A549 (cell line): ENCODE measurements around the gene NFIL3. TPM values are rescaled to one million over a fixed set of nuclear protein-coding genes. Genes with fewer than 3 reads are reported as not detected.
A peak's percentile ranks its signal among the peaks of the same experiment; 100 is the strongest.

Experiments
- ATAC-seq, 2 experiments: fragments of 200-7000 bp in 1 of 2; fragments of >200 bp in 1 of 2; cut with Nextera tagmentation in 1 of 2; cut with Tn5 transposase in 1 of 2; 3 replicates each; pipeline versions ENCODE4 v1.8.0 to v1.9.1; 2018 to 2020; ENCODE audit warnings: mild to moderate bottlenecking in 1 of 2, moderate library complexity in 1 of 2
- CTCF ChIA-PET: fragments of 300-600 bp; sonication (Branson Sonifier 250); formaldehyde crosslinking; extraction: SDS; loops from one replicate; lab custom pipeline; 2021; ENCODE audit warnings: antibody characterized with exemption, inconsistent platforms; lab: Yijun Ruan, JAX
- POLR2A ChIA-PET: fragments of 350-600 bp; formaldehyde crosslinking; extraction: SDS; loops from one replicate; lab custom pipeline; 2021; ENCODE audit warnings: antibody characterized with exemption, inconsistent platforms; lab: Yijun Ruan, JAX
- DNase-seq, 2 experiments: peaks; one replicate each; pipeline versions ENCODE4 v3.0.0 to v3.0.0-alpha.2; 2011 to 2016; ENCODE audit warnings: low read depth in 1 of 2, low spot score in 1 of 2
- FAIRE-seq: peaks from 2 replicates; lab custom pipeline; 2011; peaks lifted over from hg19 to GRCh38; lab: Jason Lieb, UNC
- H3K27ac ChIP-seq, 2 experiments: fragments of >200 bp; sonication (Bioruptor Twin); formaldehyde crosslinking; 3 replicates each; pipeline ENCODE4 v1.5.1; 2016 to 2017
- H3K4me1 ChIP-seq: fragments of >200 bp; sonication (Bioruptor Twin); formaldehyde crosslinking; 3 replicates; pipeline ENCODE4 v1.6.1; 2016
- H3K4me2 ChIP-seq: fragments of >200 bp; sonication (Bioruptor Twin); formaldehyde crosslinking; 3 replicates; pipeline ENCODE4 v1.6.1; 2016
- H3K4me3 ChIP-seq: fragments of >200 bp; sonication (Bioruptor Twin); formaldehyde crosslinking; 3 replicates; pipeline ENCODE4 v1.5.1; 2016
- H3K9me3 ChIP-seq: fragments of >200 bp; sonication (Bioruptor Twin); formaldehyde crosslinking; 3 replicates; pipeline ENCODE4 v1.6.1; 2016
- CEBPB ChIP-seq, 2 experiments: fragments of >200 bp in 1 of 2; sonication (Bioruptor Twin) in 1 of 2; formaldehyde crosslinking in 1 of 2; IDR thresholded peaks; 2 replicates each; pipeline ENCODE4 v1.6.1; 2012 to 2016
- EHF ChIP-seq: fragments of 250-450 bp; sonication (Bioruptor Pico); IDR thresholded peaks from 2 replicates; pipeline ENCODE4 v1.5.0; 2020; ENCODE audit warnings: mild to moderate bottlenecking
- ESRRA ChIP-seq: fragments of 150-350 bp; IDR thresholded peaks from 2 replicates; pipeline ENCODE4 v1.6.1; 2014; ENCODE audit warnings: mild to moderate bottlenecking, low read length, borderline replicate concordance
- FOSB ChIP-seq: fragments of 250-450 bp; sonication (Bioruptor Pico); IDR thresholded peaks from 2 replicates; pipeline ENCODE4 v1.5.0; 2020; ENCODE audit warnings: mild to moderate bottlenecking, moderate library complexity
- FOSL2 ChIP-seq, 2 experiments: fragments of 450-650 bp in 1 of 2; fragments of >200 bp in 1 of 2; sonication (Bioruptor Twin) in 1 of 2; formaldehyde crosslinking; IDR thresholded peaks; 2 replicates each; pipeline versions ENCODE4 v1.5.0 to v1.6.1; 2016 to 2020; ENCODE audit warnings: mild to moderate bottlenecking in 1 of 2, moderate library complexity in 1 of 2
- FOXS1 ChIP-seq: fragments of 250-450 bp; sonication (Bioruptor Pico); IDR thresholded peaks from 2 replicates; pipeline ENCODE4 v1.5.0; 2020; ENCODE audit warnings: mild to moderate bottlenecking, moderate library complexity
- HDAC2 ChIP-seq: fragments of 200-600 bp; sonication (generic); IDR thresholded peaks from 2 replicates; pipeline ENCODE4 v1.6.1; 2016
- HOXA7 ChIP-seq: fragments of 250-450 bp; sonication (Bioruptor Pico); IDR thresholded peaks from 2 replicates; pipeline ENCODE4 v1.5.0; 2020; ENCODE audit warnings: mild to moderate bottlenecking, moderate library complexity
- HOXB5 ChIP-seq: fragments of 250-450 bp; sonication (Bioruptor Pico); IDR thresholded peaks from 2 replicates; pipeline ENCODE4 v1.5.0; 2020; ENCODE audit warnings: mild to moderate bottlenecking, moderate library complexity
- JUN ChIP-seq, 2 experiments: fragments of >200 bp; sonication (Bioruptor Twin); formaldehyde crosslinking; IDR thresholded peaks; 2 replicates in 1 of 2; 3 replicates in 1 of 2; pipeline ENCODE4 v1.6.1; 2016 to 2017
- KDM1A ChIP-seq: fragments of 200-600 bp; sonication (generic); IDR thresholded peaks from 2 replicates; pipeline ENCODE4 v1.6.1; 2016; ENCODE audit warnings: low read depth, mild to moderate bottlenecking
- KDM5A ChIP-seq: fragments of 200-600 bp; sonication (generic); IDR thresholded peaks from 2 replicates; pipeline ENCODE4 v1.6.1; 2016; ENCODE audit warnings: antibody characterized with exemption, mild to moderate bottlenecking
- MAFK ChIP-seq: fragments of 450-650 bp; IDR thresholded peaks from 2 replicates; pipeline ENCODE4 v1.6.1; 2014; ENCODE audit not compliant: partially characterized antibody
- MAZ ChIP-seq: fragments of 150-350 bp; IDR thresholded peaks from 2 replicates; pipeline ENCODE4 v1.6.1; 2014; ENCODE audit warnings: antibody characterized with exemption, low read depth, low read length, borderline replicate concordance
- NR3C1 ChIP-seq: fragments of >200 bp; sonication (Bioruptor Twin); formaldehyde crosslinking; IDR thresholded peaks from 3 replicates; pipeline ENCODE4 v1.6.1; 2017
- POLR2A ChIP-seq: IDR thresholded peaks from 2 replicates; pipeline ENCODE4 v1.6.1; 2012; ENCODE audit warnings: mild to moderate bottlenecking, low read length
- POLR2AphosphoS2 ChIP-seq: conservative IDR thresholded peaks from 2 replicates; pipeline ENCODE4 v1.6.1; 2012; ENCODE audit warnings: low read length, improper control_type of control experiment, inconsistent platforms
- RAD21 ChIP-seq, 2 experiments: fragments of >200 bp in 1 of 2; sonication (Bioruptor Twin) in 1 of 2; formaldehyde crosslinking in 1 of 2; IDR thresholded peaks in 1 of 2; conservative IDR thresholded peaks in 1 of 2; 2 replicates in 1 of 2; 3 replicates in 1 of 2; pipeline ENCODE4 v1.6.1; 2012 to 2018; ENCODE audit warnings: inconsistent platforms in 1 of 2
- RARB ChIP-seq: fragments of 250-450 bp; sonication (Bioruptor Pico); IDR thresholded peaks from 2 replicates; pipeline ENCODE4 v1.8.0; 2021; ENCODE audit warnings: mild to moderate bottlenecking, moderate library complexity
- RCOR1 ChIP-seq: fragments of 150-350 bp; IDR thresholded peaks from 2 replicates; pipeline ENCODE4 v1.6.1; 2014; ENCODE audit warnings: antibody characterized with exemption, low read length, low read depth
- RNF2 ChIP-seq: fragments of 200-600 bp; sonication (generic); IDR thresholded peaks from 2 replicates; pipeline ENCODE4 v1.6.1; 2016; ENCODE audit warnings: low read depth, mild to moderate bottlenecking, antibody characterized with exemption, moderate library complexity, borderline replicate concordance
- SMC3 ChIP-seq: fragments of >200 bp; sonication (Bioruptor Twin); formaldehyde crosslinking; IDR thresholded peaks from 3 replicates; pipeline ENCODE4 v1.6.1; 2018; ENCODE audit warnings: inconsistent platforms
- SREBF2 ChIP-seq: fragments of 450-650 bp; IDR thresholded peaks from 2 replicates; pipeline ENCODE4 v1.6.1; 2014; ENCODE audit warnings: mild to moderate bottlenecking, moderate library complexity
- TFCP2L1 ChIP-seq: fragments of 250-450 bp; sonication (Bioruptor Pico); IDR thresholded peaks from 2 replicates; pipeline ENCODE4 v1.5.0; 2021; ENCODE audit warnings: mild to moderate bottlenecking
- ZFP36 ChIP-seq: fragments of 450-650 bp; IDR thresholded peaks from 2 replicates; pipeline ENCODE4 v1.6.1; 2014; ENCODE audit warnings: borderline replicate concordance; ENCODE audit not compliant: partially characterized antibody
- ZNF302 ChIP-seq: fragments of 250-450 bp; sonication (Bioruptor Pico); IDR thresholded peaks from 2 replicates; pipeline ENCODE4 v1.9.0; 2021; ENCODE audit warnings: inconsistent platforms, mild to moderate bottlenecking, moderate library complexity
- WGBS: methylation state at CpG from one replicate; pipeline ENCODE4 v1.1.6; 2017; ENCODE audit errors: missing lambda C conversion rate; 5-methylcytosine and 5-hydroxymethylcytosine counted together
- polyA plus RNA-seq, 4 experiments: library from polyadenylated mRNA; depleted of rRNA in 3 of 4; stranded (reverse); fragments of >200 nt; fragmentation: RNase III in 1 of 4; extraction: RNeasy Plus Mini Kit Qiagen cat#74134 plus additional on column Dnase treatment in 1 of 4; gene quantifications; 2 replicates in 3 of 4; 3 replicates in 1 of 4; pipeline ENCODE4 v1.2.3, GENCODE V29; 2011 to 2017
- TF ChIP-seq, protein P1 (sequence below): IDR thresholded peaks from 2 replicates; pipeline ENCODE4 v1.6.1; 2012
- TF ChIP-seq, protein P2 (sequence below): fragments of >200 bp; sonication (Bioruptor Twin); formaldehyde crosslinking; IDR thresholded peaks from 2 replicates; pipeline ENCODE4 v1.6.1; 2016
- TF ChIP-seq, protein P3 (sequence below): fragments of 250-450 bp; sonication (Bioruptor Pico); IDR thresholded peaks from 2 replicates; pipeline ENCODE4 v1.5.0; 2020; ENCODE audit warnings: low read depth, mild to moderate bottlenecking, moderate library complexity
- TF ChIP-seq, protein P4 (sequence below): IDR thresholded peaks from 2 replicates; pipeline ENCODE4 v1.6.1; 2012; ENCODE audit warnings: low read depth, borderline replicate concordance

The NFIL3 gene
- polyA plus RNA-seq, 2 of the 4 experiments (the other 2 are of a cell fraction): 10.5 to 16.1 TPM

DNA sequence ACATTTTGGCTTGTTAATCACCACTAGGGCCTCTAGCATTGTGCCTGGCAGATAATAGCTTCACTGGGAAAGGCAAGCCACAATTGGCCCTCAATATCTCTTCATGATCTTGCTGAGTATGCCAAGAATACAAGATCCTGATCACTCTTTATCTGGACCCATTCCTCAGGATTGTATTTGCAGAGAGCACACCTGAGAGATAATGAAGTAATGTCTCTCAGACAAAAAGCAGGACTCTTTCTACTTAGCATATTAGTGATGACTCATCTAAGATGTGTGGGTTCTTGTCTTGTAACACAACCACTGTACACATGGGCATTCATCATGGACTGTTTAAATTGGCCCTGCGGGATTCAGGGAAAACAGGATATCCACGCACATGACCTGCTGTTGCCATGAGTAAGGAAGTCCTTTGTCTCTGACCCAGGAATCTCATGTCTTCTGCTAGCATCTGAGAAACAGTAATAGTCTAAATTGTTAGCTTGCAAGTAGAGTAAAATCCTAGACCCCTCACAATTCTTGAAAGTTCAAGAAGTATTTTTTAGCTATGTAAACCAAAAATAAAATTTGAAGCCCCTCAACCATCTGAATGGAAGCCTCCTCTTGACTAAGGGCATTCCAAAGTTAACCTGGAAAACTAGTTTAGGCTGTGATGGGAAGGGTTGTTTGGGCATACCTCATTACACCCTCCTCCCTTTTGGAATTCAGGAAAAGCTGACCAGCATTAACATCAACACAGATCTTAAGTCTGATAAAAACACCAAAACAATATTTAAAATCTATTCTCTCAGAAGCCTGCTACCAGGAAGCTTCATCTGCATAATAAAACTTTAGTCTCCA is 28.0 kb upstream of the NFIL3 start:
- no peak for DNase-seq
- WGBS: 59% methylated on average over 2 of the region's 2 CpGs
- CTCF ChIA-PET: interaction anchor here (1.3 kb wide), 1 partner anchor 12 kb away, joined by 4 read pairs; no protein-coding TSS in a partner anchor
- ATAC-seq: no peak
- TF ChIP-seq KDM5A: no peak
- TF ChIP-seq HDAC2: no peak
- no peak for TF ChIP-seq FOSL2 (IDR thresholded peaks at IDR 0.05)
- TF ChIP-seq FOSL2 (CRISPR knock-in tag; IDR thresholded peaks at IDR 0.05): peak; percentile 39; the same call in 1 of the 2 replicates
- TF ChIP-seq, all 56 proteins: peak for 1
- POLR2A ChIA-PET: no interaction called here
- Histone ChIP-seq H3K27ac (no peak overlapping the region), H3K4me3 (no peak overlapping the region), H3K4me1 (no peaks in the 10 kb centered on the region), H3K4me2 (no peak overlapping the region), H3K9me3 (peaks cover 4% of the 10 kb centered on the region; the same call in 1 of the 3 replicates)
- no peak for FAIRE-seq

DNA sequence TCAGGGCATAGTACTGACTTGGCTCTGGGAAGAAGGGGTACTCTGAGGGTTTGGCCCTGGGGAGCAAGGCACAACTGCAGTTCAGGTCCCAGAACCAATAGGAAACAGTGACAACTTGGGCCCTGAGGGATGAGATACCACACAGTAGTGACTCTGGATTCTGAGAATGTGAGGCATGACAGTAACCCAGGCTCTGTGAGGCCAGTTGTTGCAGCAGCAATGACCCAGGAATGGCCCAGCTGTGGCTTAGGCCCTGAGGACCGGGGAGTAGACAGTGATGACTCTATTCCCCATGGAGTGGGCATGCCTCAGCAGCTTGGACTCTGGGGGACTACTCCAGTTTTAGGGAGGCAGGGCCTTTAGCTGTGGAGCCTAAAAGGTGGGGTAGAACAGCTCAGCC is 21.5 kb upstream of the NFIL3 start:
- peaks cover 27% of the 10 kb centered on the region for H3K9me3 ChIP-seq
- no peaks in the 10 kb centered on the region for H3K4me1 ChIP-seq
- TF ChIP-seq RAD21 (conservative IDR thresholded peaks at IDR 0.05 in 1 of 2, IDR thresholded peaks at IDR 0.05 in 1 of 2): no peak
- no peak for TF ChIP-seq ESRRA
- no peak for TF ChIP-seq MAZ
- TF ChIP-seq SMC3: no peak
- no peak for TF ChIP-seq HOXA7
- no peak for TF ChIP-seq CEBPB (IDR thresholded peaks at IDR 0.05)
- TF ChIP-seq SREBF2: no peak
- TF ChIP-seq TFCP2L1 (CRISPR knock-in tag): no peak
- no peak for TF ChIP-seq FOSB
- no peak for TF ChIP-seq NR3C1
- TF ChIP-seq POLR2AphosphoS2: no peak
- TF ChIP-seq HDAC2: no peak
- no peak for TF ChIP-seq KDM1A
- no peak for TF ChIP-seq ZNF302 (CRISPR knock-in tag)
- TF ChIP-seq MAFK: no peak
- no peak for TF ChIP-seq RNF2
- H3K4me3 ChIP-seq: no peak overlapping the region
- POLR2A ChIA-PET: no interaction called here
- H3K4me2 ChIP-seq: no peak overlapping the region
- WGBS: 0% methylated on average over 1 of the region's 1 CpG
- DNase-seq (no peak), ATAC-seq (no peak), FAIRE-seq (no peak)
- no peak overlapping the region for H3K27ac ChIP-seq
- CTCF ChIA-PET: interaction anchor here (0.5 to 5.9 kb wide), 4 partner anchors 12 to 530 kb away, joined by 3 to 26 read pairs (median 7); no protein-coding TSS in a partner anchor

DNA sequence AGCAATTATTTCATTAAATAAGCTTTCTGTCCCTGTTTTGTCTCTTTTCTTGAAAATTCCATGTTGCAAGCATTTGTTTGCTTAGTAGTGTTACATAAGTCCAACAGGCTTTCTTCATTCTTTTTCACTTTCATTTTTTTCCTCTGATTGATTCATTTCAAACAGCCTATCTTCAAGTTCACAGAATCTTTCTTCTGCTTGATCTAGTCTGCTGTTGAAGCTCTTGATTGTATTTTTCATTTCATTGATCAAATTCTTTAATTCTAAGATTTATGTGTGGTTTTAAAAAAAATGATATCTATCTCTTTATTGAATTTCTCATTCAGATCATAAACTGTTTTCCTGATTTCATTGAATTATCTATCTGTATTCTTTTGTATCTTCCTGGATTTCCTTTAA is 20.4 kb upstream of the NFIL3 start:
- ChIA-PET CTCF (interaction anchor here (1.3 to 5.9 kb wide), 2 partner anchors 11 to 459 kb away, joined by 3 to 26 read pairs; no protein-coding TSS in a partner anchor), POLR2A (no interaction called here)
- TF ChIP-seq POLR2AphosphoS2: no peak
- TF ChIP-seq TFCP2L1 (CRISPR knock-in tag): no peak
- TF ChIP-seq JUN (IDR thresholded peaks at IDR 0.05): no peak
- TF ChIP-seq, protein P1, sequence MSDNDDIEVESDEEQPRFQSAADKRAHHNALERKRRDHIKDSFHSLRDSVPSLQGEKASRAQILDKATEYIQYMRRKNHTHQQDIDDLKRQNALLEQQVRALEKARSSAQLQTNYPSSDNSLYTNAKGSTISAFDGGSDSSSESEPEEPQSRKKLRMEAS: no peak
- TF ChIP-seq HOXA7: no peak
- TF ChIP-seq KDM5A: no peak
- no peak for TF ChIP-seq RCOR1
- TF ChIP-seq MAFK: no peak
- no peak for TF ChIP-seq HOXB5 (CRISPR knock-in tag)
- no peak for TF ChIP-seq RARB (CRISPR knock-in tag)
- TF ChIP-seq, protein P2, sequence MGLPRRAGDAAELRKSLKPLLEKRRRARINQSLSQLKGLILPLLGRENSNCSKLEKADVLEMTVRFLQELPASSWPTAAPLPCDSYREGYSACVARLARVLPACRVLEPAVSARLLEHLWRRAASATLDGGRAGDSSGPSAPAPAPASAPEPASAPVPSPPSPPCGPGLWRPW: no peak
- no peak for TF ChIP-seq ZFP36
- TF ChIP-seq HDAC2: no peak
- TF ChIP-seq MAZ: no peak
- TF ChIP-seq, protein P3, sequence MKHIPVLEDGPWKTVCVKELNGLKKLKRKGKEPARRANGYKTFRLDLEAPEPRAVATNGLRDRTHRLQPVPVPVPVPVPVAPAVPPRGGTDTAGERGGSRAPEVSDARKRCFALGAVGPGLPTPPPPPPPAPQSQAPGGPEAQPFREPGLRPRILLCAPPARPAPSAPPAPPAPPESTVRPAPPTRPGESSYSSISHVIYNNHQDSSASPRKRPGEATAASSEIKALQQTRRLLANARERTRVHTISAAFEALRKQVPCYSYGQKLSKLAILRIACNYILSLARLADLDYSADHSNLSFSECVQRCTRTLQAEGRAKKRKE (CRISPR knock-in tag): no peak
- TF ChIP-seq FOXS1 (CRISPR knock-in tag): no peak
- TF ChIP-seq EHF (CRISPR knock-in tag): no peak
- no peak for TF ChIP-seq POLR2A
- TF ChIP-seq, protein P4, sequence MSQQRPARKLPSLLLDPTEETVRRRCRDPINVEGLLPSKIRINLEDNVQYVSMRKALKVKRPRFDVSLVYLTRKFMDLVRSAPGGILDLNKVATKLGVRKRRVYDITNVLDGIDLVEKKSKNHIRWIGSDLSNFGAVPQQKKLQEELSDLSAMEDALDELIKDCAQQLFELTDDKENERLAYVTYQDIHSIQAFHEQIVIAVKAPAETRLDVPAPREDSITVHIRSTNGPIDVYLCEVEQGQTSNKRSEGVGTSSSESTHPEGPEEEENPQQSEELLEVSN: no peak
- no peak for TF ChIP-seq RNF2
- H3K9me3 ChIP-seq: peaks cover 27% of the 10 kb centered on the region
- no peak for DNase-seq
- H3K4me1 ChIP-seq: no peaks in the 10 kb centered on the region
- FAIRE-seq: no peak
- H3K4me3 ChIP-seq: no peak overlapping the region
- no peak overlapping the region for H3K27ac ChIP-seq
- no peak for ATAC-seq
- no peak overlapping the region for H3K4me2 ChIP-seq
